Breast epithelium (tissue), 4 donors: Measurements from ENCODE around the gene SCYGR3. TPM values are rescaled to one million over a fixed set of nuclear protein-coding genes. Genes with fewer than 3 reads are reported as not detected.

Source experiments
- DNase-seq, 2 donors: peaks; one replicate each; pipeline ENCODE4 v3.0.0-alpha.2; 2019; ENCODE audit warnings: low spot score in 2 of 2
- H3K27ac ChIP-seq, 2 donors: fragments of 200-600 bp; sonication (generic) in 1 of 2; one replicate each; pipeline ENCODE4 v1.5.1; 2016 to 2019; ENCODE audit warnings: mild to moderate bottlenecking in 1 of 2
- H3K27me3 ChIP-seq, 2 donors: fragments of 200-600 bp; sonication (generic) in 1 of 2; one replicate each; pipeline versions ENCODE4 v1.5.1 to v1.6.0; 2017 to 2019; ENCODE audit warnings: control low read depth in 1 of 2, mild to moderate bottlenecking in 1 of 2
- H3K36me3 ChIP-seq: fragments of 200-600 bp; one replicate; pipeline ENCODE4 v1.5.1; 2019
- H3K4me1 ChIP-seq, 2 donors: fragments of 200-600 bp; sonication (generic); one replicate each; pipeline ENCODE4 v1.5.1; 2016 to 2019; ENCODE audit warnings: control low read depth in 1 of 2
- H3K4me3 ChIP-seq, 3 donors: fragments of 200-600 bp; sonication (generic); 1 replicate in 2 of 3; 2 replicates in 1 of 3; pipeline ENCODE4 v1.5.1; 2016 to 2019; ENCODE audit warnings: mild to moderate bottlenecking in 3 of 3, moderate library complexity in 2 of 3
- H3K9me3 ChIP-seq, 2 donors: fragments of 200-600 bp; sonication (generic) in 1 of 2; one replicate each; pipeline ENCODE4 v1.5.1; 2016 to 2019; ENCODE audit warnings: control low read depth in 1 of 2
- POLR2A ChIP-seq: fragments of 450-650 bp; IDR thresholded peaks from one replicate; pipeline ENCODE4 v1.6.1; 2016; ENCODE audit warnings: antibody characterized with exemption, mild to moderate bottlenecking, moderate library complexity
- POLR2AphosphoS5 ChIP-seq, 3 donors: sonication (generic); formaldehyde crosslinking; IDR thresholded peaks; one replicate each; pipeline ENCODE4 v1.6.1; 2017; ENCODE audit warnings: antibody characterized with exemption in 3 of 3
- intact Hi-C: fragments of 100-400 bp; cut with DNase I; formaldehyde crosslinking; loops from one replicate; pipeline ENCODE4 v1.15.1; 2023; ENCODE audit warnings: low total_unique reads
- total RNA-seq, 3 donors: library from RNA; depleted of rRNA; stranded (reverse); fragments of >200 nt; gene quantifications; one replicate each; pipeline ENCODE4 v1.1.0, GENCODE V29; 2016
- TF ChIP-seq, protein P1 (sequence below), 3 donors: fragments of 450-650 bp; IDR thresholded peaks; one replicate each; pipeline ENCODE4 v1.5.1; 2016 to 2017; ENCODE audit warnings: antibody characterized with exemption in 3 of 3, mild to moderate bottlenecking in 3 of 3, moderate library complexity in 3 of 3

SCYGR3 gene, protein sequence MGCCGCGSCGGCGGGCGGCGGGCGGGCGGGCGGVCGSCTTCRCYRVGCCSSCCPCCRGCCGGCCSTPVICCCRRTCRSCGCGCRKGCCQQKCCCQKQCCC
- not detected for total RNA-seq

DNA sequence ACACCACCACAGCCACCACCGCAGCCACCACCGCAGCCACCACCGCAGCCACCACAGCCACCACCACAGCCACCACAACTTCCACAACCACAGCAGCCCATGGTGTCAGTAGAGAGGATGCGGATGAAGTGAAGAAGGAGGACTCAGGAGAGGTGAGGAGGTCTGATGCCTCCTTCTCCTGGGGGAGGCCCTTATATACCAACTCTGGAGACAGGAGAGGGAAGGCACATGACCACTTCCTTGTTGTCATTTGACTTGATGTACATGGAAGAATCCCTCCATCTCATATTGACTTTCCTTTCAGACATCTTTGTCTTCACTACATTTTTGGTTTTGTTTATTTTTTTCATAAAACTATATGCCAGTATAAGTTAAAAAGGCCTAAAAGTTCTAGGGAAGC is at the start of gene SCYGR3:
TSS of gene SCYGR3 (minus strand) at position 101 of the 400 bp plus-strand sequence. CDS start at position 101, 0 bp downstream.
- no peaks in the 10 kb centered on the region for H3K4me1 ChIP-seq
- peaks cover 0 to 7% of the 10 kb centered on the region in 2 donors for H3K27me3 ChIP-seq
- H3K9me3 ChIP-seq = no peaks in the 10 kb centered on the region
- no peak for DNase-seq
- H3K36me3 ChIP-seq = no peaks in the 10 kb centered on the region
- H3K4me3 ChIP-seq = no peak within 1 kb of the TSS
- no peak within 1 kb of the TSS for H3K27ac ChIP-seq
- TF ChIP-seq, protein P1, sequence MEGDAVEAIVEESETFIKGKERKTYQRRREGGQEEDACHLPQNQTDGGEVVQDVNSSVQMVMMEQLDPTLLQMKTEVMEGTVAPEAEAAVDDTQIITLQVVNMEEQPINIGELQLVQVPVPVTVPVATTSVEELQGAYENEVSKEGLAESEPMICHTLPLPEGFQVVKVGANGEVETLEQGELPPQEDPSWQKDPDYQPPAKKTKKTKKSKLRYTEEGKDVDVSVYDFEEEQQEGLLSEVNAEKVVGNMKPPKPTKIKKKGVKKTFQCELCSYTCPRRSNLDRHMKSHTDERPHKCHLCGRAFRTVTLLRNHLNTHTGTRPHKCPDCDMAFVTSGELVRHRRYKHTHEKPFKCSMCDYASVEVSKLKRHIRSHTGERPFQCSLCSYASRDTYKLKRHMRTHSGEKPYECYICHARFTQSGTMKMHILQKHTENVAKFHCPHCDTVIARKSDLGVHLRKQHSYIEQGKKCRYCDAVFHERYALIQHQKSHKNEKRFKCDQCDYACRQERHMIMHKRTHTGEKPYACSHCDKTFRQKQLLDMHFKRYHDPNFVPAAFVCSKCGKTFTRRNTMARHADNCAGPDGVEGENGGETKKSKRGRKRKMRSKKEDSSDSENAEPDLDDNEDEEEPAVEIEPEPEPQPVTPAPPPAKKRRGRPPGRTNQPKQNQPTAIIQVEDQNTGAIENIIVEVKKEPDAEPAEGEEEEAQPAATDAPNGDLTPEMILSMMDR (IDR thresholded peaks at IDR 0.05) = no peak
- TF ChIP-seq POLR2AphosphoS5 (IDR thresholded peaks at IDR 0.05) = no peak
- no peak for TF ChIP-seq POLR2A
- intact Hi-C loops = no loop called here

DNA sequence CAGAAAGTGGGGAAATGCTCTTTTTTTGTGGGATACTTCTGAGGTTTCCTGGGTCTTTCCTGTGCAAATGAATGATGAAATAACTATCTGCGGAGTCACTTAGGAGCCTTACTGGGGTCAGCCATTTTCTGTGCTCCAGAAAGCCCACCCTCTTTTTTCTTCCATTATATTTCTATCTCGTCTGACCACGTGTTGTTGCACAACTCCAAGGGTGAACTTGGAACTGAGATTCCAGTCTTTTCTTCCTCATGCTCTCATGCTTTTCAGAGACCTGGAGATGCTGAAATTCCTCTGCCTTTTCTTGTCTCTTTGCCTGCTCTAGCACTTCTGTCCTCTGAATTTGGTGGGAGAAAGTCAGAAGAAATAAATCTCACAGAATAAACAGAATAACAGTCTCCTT is 47.2 kb upstream of the SCYGR3 start:
- H3K4me1 ChIP-seq = no peaks in the 10 kb centered on the region
- H3K4me3 ChIP-seq = no peak overlapping the region
- DNase-seq = no peak
- H3K27me3 ChIP-seq = no peaks in the 10 kb centered on the region
- H3K27ac ChIP-seq = no peak overlapping the region
- TF ChIP-seq POLR2A (no peak), POLR2AphosphoS5 (IDR thresholded peaks at IDR 0.05) (no peak)
- TF ChIP-seq, protein P1 (IDR thresholded peaks at IDR 0.05) = no peak
- H3K9me3 ChIP-seq = no peaks in the 10 kb centered on the region
- intact Hi-C loops = no loop called here
- no peaks in the 10 kb centered on the region for H3K36me3 ChIP-seq

DNA sequence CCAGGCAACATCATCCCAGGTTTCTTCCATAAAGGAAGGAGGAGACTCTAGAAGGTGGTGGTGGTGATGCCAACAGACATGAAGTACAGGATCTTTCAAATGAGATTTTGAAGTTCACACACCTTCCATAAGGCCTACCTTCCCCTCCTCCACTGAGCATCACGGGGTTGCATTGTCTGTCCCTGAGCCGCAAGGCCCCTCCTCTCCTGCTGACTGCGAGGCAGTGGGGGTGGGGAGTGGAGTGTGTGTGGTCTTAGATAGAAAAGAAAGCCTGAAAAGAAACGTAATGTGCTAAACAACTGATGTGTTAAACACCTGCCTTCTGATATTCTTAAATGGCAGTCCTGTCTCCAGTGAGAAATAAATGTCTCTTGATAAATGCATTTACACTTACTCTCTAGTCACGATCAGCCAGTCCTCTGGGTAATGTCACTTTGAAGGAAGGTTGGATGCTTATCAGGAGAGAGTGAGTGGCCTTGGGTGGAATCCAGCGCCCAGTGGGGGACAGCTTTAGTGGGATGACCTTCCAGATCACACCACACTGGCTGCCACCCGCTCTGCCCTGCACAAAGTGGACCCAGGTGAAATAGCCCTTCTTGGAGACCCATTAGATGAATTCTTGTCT is 46.5 kb upstream of the SCYGR3 start:
- no peak for DNase-seq
- Histone ChIP-seq H3K36me3 (no peaks in the 10 kb centered on the region), H3K27ac (no peak overlapping the region), H3K9me3 (no peaks in the 10 kb centered on the region), H3K27me3 (no peaks in the 10 kb centered on the region), H3K4me3 (no peak overlapping the region), H3K4me1 (no peaks in the 10 kb centered on the region)
- intact Hi-C loops = no loop called here
- TF ChIP-seq, protein P1 (IDR thresholded peaks at IDR 0.05) = no peak
- no peak for TF ChIP-seq POLR2AphosphoS5 (IDR thresholded peaks at IDR 0.05)
- TF ChIP-seq POLR2A = no peak

DNA sequence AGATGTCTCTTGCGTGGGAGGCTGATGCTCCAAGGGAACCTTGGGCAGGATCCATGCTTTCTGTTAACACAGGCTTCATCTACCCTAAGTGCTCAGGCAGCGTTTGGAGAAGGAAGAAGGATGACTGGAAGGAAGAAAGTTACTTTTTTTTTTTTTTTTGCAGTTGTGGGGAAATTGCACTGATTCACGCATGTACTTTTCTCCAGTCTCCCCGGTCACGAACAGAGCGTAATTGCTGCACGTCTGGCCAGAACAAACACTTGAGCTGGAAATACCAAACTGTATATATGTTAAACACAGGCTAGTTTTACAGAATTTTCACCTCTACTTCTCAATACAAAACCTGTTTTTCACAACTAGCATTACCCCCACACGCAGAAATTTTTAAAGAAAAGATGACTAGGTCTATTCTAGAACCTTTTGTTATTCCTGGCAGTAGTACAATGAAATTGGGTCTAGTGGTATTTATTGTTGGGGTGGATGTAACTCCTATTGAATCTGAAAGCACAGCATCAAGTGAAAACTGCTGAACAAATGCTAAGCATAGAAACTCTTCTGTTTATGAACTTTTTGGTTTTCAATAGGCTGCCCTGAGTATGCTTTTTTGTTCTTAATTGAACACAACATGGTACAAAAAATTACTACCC is 42.7 kb upstream of the SCYGR3 start:
- H3K36me3 ChIP-seq = no peaks in the 10 kb centered on the region
- intact Hi-C loops = no loop called here
- no peak overlapping the region for H3K4me3 ChIP-seq
- no peaks in the 10 kb centered on the region for H3K9me3 ChIP-seq
- TF ChIP-seq POLR2AphosphoS5 (IDR thresholded peaks at IDR 0.05) (no peak), POLR2A (no peak)
- TF ChIP-seq, protein P1 (IDR thresholded peaks at IDR 0.05) = no peak
- no peak overlapping the region for H3K27ac ChIP-seq
- no peaks in the 10 kb centered on the region for H3K4me1 ChIP-seq
- DNase-seq = no peak
- no peaks in the 10 kb centered on the region for H3K27me3 ChIP-seq

DNA sequence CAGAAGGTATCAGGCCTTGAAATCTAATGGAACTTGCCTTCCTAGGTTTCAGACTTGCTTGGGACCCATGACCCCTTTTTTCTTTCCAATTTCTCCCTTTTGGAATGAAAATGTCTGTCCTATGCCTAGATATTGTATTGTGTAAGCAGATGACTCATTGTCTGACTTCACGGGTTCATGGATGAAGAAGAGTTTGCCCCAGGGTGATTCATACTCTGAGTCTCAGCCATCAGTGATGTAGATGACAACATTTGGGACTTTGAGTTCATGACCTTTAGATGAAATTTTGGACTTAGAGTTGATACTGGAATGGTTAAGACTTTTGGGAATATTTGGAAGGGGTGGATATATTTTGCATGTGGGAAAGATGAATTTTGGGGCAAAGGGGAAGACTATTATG is 40.8 kb upstream of the SCYGR3 start:
- Histone ChIP-seq H3K27me3 (no peaks in the 10 kb centered on the region), H3K36me3 (no peaks in the 10 kb centered on the region), H3K27ac (peak overlapping the region in 1 of 2 donors; percentile 40), H3K4me3 (no peak overlapping the region), H3K9me3 (no peaks in the 10 kb centered on the region), H3K4me1 (no peaks in the 10 kb centered on the region)
- no peak for TF ChIP-seq POLR2AphosphoS5 (IDR thresholded peaks at IDR 0.05)
- TF ChIP-seq POLR2A = no peak
- TF ChIP-seq, protein P1 (IDR thresholded peaks at IDR 0.05) = no peak
- intact Hi-C loops = no loop called here
- no peak for DNase-seq
